ES-I3 (cell line): Measurements from ENCODE around the gene INTS11.

Experiments
- H3K36me3 ChIP-seq: 2 replicates; pipeline ENCODE4 v1.6.1; 2013; ENCODE audit warnings: mild to moderate bottlenecking, low read length, control low read depth, moderate library complexity; ENCODE audit not compliant: insufficient read depth
- H3K4me1 ChIP-seq: 2 replicates; pipeline ENCODE4 v1.6.1; 2013; ENCODE audit warnings: mild to moderate bottlenecking, control low read depth, low read length; ENCODE audit not compliant: insufficient read depth
- H3K9ac ChIP-seq: 2 replicates; pipeline ENCODE4 v1.6.1; 2013; ENCODE audit warnings: low read depth, mild to moderate bottlenecking, low read length, moderate library complexity
- H3K9me3 ChIP-seq: 2 replicates; pipeline ENCODE4 v1.6.1; 2013; ENCODE audit warnings: mild to moderate bottlenecking, low read length, moderate library complexity; ENCODE audit not compliant: control insufficient read depth, insufficient read depth

INTS11 gene

DNA sequence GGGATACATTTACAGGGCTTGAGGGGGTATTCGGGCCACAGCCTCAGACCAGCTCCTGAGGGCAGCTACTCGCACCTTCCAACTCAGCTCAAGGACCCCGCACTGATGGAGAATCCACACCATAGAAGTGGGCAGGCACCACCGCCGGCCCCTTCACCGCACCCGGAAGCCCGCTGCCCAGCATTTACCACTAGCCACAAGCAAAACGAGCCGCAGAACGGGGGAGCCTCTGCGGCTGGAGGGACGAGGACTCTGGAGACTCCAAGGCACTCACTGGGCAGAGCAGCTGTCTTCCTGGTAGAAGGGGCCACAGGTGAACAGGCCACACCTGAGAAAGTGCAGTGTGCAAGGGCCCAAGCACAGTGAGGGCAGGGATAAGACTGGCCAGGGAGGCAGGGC lies 56.2 kb downstream of the INTS11 start:
- Histone ChIP-seq H3K9me3 (no peaks in the 10 kb centered on the region), H3K9ac (no peak overlapping the region), H3K4me1 (peaks cover 4% of the 10 kb centered on the region; the same call in 1 of the 2 replicates), H3K36me3 (peaks cover 13% of the 10 kb centered on the region)

DNA sequence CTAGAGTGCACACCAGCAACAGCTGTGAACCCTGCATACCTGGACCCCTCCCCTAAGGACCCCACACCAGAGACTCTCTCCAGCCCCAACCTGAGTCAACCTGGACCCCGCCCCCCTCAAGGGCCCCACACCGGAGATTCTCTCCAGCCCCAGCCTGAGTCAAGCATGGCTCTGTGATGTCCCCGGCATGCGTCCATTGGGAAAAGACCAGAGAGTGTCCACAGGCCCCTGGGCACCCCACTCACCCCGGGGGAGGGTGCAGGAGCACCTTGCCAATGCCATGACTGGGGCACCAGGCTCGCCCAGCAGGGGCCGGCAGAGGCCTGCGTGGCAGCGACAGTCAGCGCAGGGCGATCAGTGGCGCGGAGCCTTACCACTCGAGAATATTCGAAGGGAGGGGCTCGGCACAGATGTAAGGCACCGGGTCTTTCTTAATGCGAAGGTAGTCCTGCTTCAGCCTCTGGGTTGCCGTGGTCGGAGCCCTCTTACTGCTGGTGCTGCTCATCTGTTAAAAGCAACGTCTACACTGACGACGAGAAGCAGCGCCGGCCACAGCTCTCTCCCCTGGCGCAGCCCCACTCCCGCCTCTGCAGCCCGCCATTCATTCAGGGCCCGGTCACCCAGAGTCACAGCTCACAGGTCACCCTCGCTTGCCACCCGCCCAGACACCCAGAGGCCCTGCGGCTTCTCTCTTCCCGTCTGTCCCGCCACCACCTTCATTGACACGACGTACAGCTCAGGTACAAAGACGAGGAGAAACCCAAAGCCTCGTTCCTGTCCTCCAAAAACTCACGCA lies 56.8 kb downstream of the INTS11 start:
- peaks cover 17% of the 10 kb centered on the region for H3K36me3 ChIP-seq
- no peaks in the 10 kb centered on the region for H3K9me3 ChIP-seq
- peaks cover 4% of the 10 kb centered on the region; the same call in 1 of the 2 replicates for H3K4me1 ChIP-seq
- H3K9ac ChIP-seq: no peak overlapping the region

DNA sequence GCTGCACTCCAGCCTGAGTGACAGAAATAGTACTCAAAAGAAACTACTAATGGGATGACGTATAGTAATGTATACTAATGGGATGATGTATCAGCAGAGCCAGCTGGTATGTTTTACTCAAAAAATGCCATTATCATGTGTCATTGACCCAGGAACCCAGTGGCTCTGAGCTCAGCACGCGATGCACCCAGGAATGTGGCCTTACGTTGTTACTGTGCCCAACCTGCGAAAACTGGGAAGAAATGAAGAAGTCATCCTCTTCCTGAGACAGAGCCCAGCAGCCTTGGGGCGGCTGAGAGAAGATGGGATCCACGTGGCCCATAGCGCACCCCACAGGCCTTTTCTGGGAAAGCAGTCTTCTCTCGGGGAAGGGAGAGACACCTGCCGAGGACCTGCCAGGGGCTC lies 59.6 kb downstream of the INTS11 start:
- H3K9me3 ChIP-seq: no peaks in the 10 kb centered on the region
- H3K36me3 ChIP-seq: peaks cover 26% of the 10 kb centered on the region
- H3K9ac ChIP-seq: no peak overlapping the region

DNA sequence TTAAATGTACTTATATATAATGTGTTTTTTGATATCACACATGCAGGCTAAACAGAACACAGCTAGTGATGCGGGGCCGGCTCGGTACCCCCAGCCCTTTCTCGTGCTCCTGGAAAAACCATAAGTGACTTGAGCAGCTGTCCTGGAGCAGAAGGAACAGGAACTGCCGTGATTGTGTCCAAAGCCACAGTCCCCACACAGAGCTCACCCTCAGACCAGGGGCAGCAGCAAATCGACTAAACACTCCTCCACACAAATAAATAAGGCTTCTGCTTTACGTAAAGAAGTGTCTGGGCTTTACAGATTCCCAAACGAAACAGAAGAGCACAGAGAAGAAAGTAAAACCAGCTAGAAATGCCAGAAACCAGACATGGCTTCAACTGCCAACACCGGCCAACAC lies 60.4 kb downstream of the INTS11 start:
- peaks cover 29% of the 10 kb centered on the region for H3K36me3 ChIP-seq
- no peaks in the 10 kb centered on the region; the same call in 1 of the 2 replicates for H3K4me1 ChIP-seq
- H3K9ac ChIP-seq: no peak overlapping the region
- H3K9me3 ChIP-seq: no peaks in the 10 kb centered on the region

More for the DNA sequence above, 59.6 kb downstream of the INTS11 start:
- H3K4me1 ChIP-seq: no peaks in the 10 kb centered on the region; the same call in 1 of the 2 replicates

DNA sequence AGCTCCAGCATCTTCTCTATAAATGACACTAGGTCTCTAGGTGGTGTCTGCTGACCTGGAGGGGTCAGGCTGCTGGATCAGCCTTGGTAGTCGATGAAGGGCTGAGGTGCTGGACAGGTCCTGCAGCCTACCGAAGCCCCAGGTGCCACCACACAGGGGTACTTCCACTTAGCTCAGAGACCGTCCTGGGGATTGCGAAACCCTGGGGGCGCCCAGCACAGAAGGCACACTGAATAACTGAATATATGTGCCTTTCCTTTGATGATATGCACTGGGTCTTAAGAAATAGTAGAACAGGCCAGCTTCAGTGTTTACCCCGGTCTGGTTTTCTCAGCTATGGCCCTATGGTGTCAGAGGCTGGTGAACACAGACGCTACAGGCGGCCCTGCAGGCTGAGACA lies 61.7 kb downstream of the INTS11 start:
- no peaks in the 10 kb centered on the region for H3K9me3 ChIP-seq
- H3K36me3 ChIP-seq: peaks cover 29% of the 10 kb centered on the region
- peaks cover 6% of the 10 kb centered on the region; the same call in 1 of the 2 replicates for H3K4me1 ChIP-seq
- H3K9ac ChIP-seq: no peak overlapping the region

DNA sequence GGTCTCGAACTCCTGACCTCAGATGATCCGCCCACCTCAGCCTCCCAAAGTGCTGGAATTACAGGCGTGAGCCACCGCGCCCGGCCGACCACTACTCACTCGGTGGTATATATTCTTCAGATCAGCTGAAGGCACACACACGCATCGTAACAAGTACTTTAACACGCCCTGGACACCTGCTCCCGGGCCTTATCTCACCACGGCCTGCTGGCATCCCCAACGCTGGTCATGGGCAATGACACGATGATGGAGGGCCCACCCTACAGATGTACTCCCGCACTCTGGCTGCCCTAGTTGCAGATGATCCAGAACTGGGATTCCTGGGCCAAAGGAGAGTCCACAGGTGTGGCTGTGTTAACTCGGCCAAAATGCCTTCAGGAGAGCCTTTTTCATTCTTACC lies 62.4 kb downstream of the INTS11 start:
- peaks cover 10% of the 10 kb centered on the region; the same call in 1 of the 2 replicates for H3K4me1 ChIP-seq
- H3K9me3 ChIP-seq: no peaks in the 10 kb centered on the region
- H3K36me3 ChIP-seq: peaks cover 23% of the 10 kb centered on the region
- no peak overlapping the region for H3K9ac ChIP-seq
